PC-3 (cell line): ENCODE measurements around the gene SLC8A3. TPM values are rescaled to one million over a fixed set of nuclear protein-coding genes. Genes with fewer than 3 reads are reported as not detected.

Experiments
- ATAC-seq: fragments of 200-7000 bp; cut with Tn5 transposase; 2 replicates; pipeline ENCODE4 v1.9.1; 2020; ENCODE audit warnings: mild to moderate bottlenecking, moderate library complexity
- BruUV-seq: library from RNA; stranded (reverse); fragments of 400-500 nt; replicated peaks from 2 replicates; lab custom pipeline; 2021; lab: Mats Ljungman, UMichigan
- CTCF ChIA-PET: fragments of 300-600 bp; sonication (Branson Sonifier 250); formaldehyde crosslinking; loops from one replicate; lab custom pipeline; 2022; ENCODE audit warnings: antibody characterized with exemption; lab: Charles Lee
- POLR2A ChIA-PET: fragments of 300-600 bp; sonication (Branson Sonifier 250); formaldehyde crosslinking; loops from one replicate; lab custom pipeline; 2022; ENCODE audit warnings: antibody characterized with exemption; ENCODE audit not compliant: unreplicated experiment; lab: Charles Lee
- DNase-seq: peaks from one replicate; pipeline ENCODE4 v3.0.0-alpha.2; 2015
- H2AFZ ChIP-seq: fragments of 300-600 bp; sonication (generic); 2 replicates; pipeline ENCODE4 v1.6.0; 2016; ENCODE audit warnings: antibody characterized with exemption, low read length
- H3F3A ChIP-seq: fragments of 300-600 bp; sonication (generic); one replicate; pipeline ENCODE4 v1.6.0; 2017; ENCODE audit warnings: antibody characterized with exemption, low read length, control low read depth, mild to moderate bottlenecking; ENCODE audit not compliant: unreplicated experiment
- H3K27ac ChIP-seq: fragments of 300-600 bp; sonication (generic); 2 replicates; pipeline ENCODE4 v1.5.1; 2016; ENCODE audit warnings: mild to moderate bottlenecking, low read length
- H3K27me3 ChIP-seq: fragments of 300-600 bp; sonication (generic); 2 replicates; pipeline ENCODE4 v1.6.1; 2016; ENCODE audit warnings: low read length, mixed read lengths
- H3K36me3 ChIP-seq: fragments of 300-600 bp; sonication (generic); 2 replicates; pipeline ENCODE4 v1.6.1; 2016; ENCODE audit warnings: low read depth, mixed run types, low read length, mixed read lengths
- H3K4me1 ChIP-seq: fragments of 300-600 bp; sonication (generic); 2 replicates; pipeline ENCODE4 v1.5.1; 2016; ENCODE audit warnings: low read length; ENCODE audit not compliant: insufficient read depth
- H3K4me2 ChIP-seq: fragments of 300-600 bp; sonication (generic); 2 replicates; pipeline ENCODE4 v1.6.0; 2016; ENCODE audit warnings: low read length
- H3K4me3 ChIP-seq: fragments of 300-600 bp; sonication (generic); 2 replicates; pipeline ENCODE4 v1.5.1; 2016; ENCODE audit warnings: mild to moderate bottlenecking, low read length, mixed read lengths
- H3K79me2 ChIP-seq: fragments of 300-600 bp; sonication (generic); 2 replicates; pipeline ENCODE4 v1.6.1; 2017; ENCODE audit warnings: low read length, mixed read lengths
- H3K9ac ChIP-seq: fragments of 300-600 bp; sonication (generic); 2 replicates; pipeline ENCODE4 v1.6.0; 2016; ENCODE audit warnings: mild to moderate bottlenecking, low read length
- H3K9me2 ChIP-seq: fragments of 300-600 bp; sonication (generic); replicated peaks from 2 replicates; pipeline ENCODE4 v1.6.1; 2016; ENCODE audit warnings: mixed run types, low read length, mixed read lengths
- H3K9me3 ChIP-seq: fragments of 300-600 bp; sonication (generic); 2 replicates; pipeline ENCODE4 v1.6.1; 2016; ENCODE audit warnings: low read length, mixed read lengths
- H4K20me1 ChIP-seq: fragments of 300-600 bp; sonication (generic); 2 replicates; pipeline ENCODE4 v1.6.1; 2016; ENCODE audit warnings: low read length, mixed read lengths
- CTCF ChIP-seq: fragments of 300-600 bp; sonication (generic); conservative IDR thresholded peaks from 2 replicates; pipeline ENCODE4 v1.5.1; 2017; ENCODE audit warnings: antibody characterized with exemption, low read depth, mild to moderate bottlenecking, low read length
- EZH2 ChIP-seq: fragments of 300-600 bp; sonication (generic); IDR thresholded peaks from one replicate; pipeline ENCODE4 v1.6.1; 2017; ENCODE audit warnings: antibody characterized with exemption, mild to moderate bottlenecking, low read length; ENCODE audit not compliant: unreplicated experiment
- EZH2phosphoT487 ChIP-seq: fragments of 300-600 bp; sonication (generic); IDR thresholded peaks from 2 replicates; pipeline ENCODE4 v1.6.1; 2018; ENCODE audit warnings: mild to moderate bottlenecking, antibody characterized with exemption, low read length, borderline replicate concordance
- intact Hi-C: fragments of 100-400 bp; cut with micrococcal nuclease; formaldehyde crosslinking; loops from 2 replicates; pipeline ENCODE4 v1.9.0; 2023
- total RNA-seq: library from RNA; depleted of rRNA; stranded (reverse); fragments of >200 nt; gene quantifications from 2 replicates; pipeline ENCODE4 v1.2.3, GENCODE V29; 2014

Gene SLC8A3
- total RNA-seq, 1 experiment from 2014 or later = not detected

DNA sequence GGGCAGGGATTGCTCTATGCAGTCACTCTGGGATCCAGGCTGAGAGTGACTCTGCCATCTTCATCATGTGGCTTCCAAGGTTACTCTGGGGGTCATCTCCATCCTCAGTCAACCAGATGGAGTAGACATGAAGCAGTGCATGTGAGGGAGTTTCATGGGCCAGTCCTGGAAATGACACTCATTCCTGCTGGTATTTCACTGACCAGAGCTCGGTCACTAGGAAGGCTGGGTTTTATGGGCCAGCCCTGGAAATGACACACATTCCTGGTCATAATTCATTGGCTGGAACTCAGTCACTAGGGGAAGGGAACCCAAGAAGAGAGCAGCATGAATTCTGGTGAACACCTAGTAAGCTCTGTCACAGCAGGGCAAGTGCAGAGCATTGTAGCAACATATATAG is 164.9 kb downstream of the SLC8A3 start:
- Histone ChIP-seq H3K27me3 (peaks cover 89% of the 10 kb centered on the region), H3F3A (no peaks in the 10 kb centered on the region), H3K9me3 (no peaks in the 10 kb centered on the region), H3K36me3 (no peaks in the 10 kb centered on the region), H3K4me2 (no peak overlapping the region), H3K9me2 (no peaks in the 10 kb centered on the region), H4K20me1 (no peaks in the 10 kb centered on the region), H3K79me2 (no peaks in the 10 kb centered on the region), H3K9ac (no peak overlapping the region), H3K27ac (no peak overlapping the region), H3K4me1 (no peaks in the 10 kb centered on the region), H2AFZ (no peak overlapping the region), H3K4me3 (no peak overlapping the region)
- no TSS peak for BruUV-seq
- CTCF ChIA-PET = interaction anchor here (0.6 kb wide), 1 partner anchor 247 kb away, joined by 3 read pairs; no protein-coding TSS in a partner anchor
- DNase-seq = no peak
- TF ChIP-seq CTCF (no peak), EZH2 (no peak), EZH2phosphoT487 (no peak)
- no peak for ATAC-seq
- POLR2A ChIA-PET = no interaction called here
- intact Hi-C loops = no loop called here

GRCh38 chr14:70022771-70023445 is 165.8 kb downstream of the SLC8A3 start:
- BruUV-seq = no TSS peak

More at GRCh38 chr14:70022771-70023445, 165.8 kb downstream of the SLC8A3 start:
- CTCF ChIA-PET = no interaction called here
- ATAC-seq = no peak
- H3K27ac ChIP-seq = no peak overlapping the region
- intact Hi-C loops = no loop called here
- H3K79me2 ChIP-seq = no peaks in the 10 kb centered on the region
- H3K9ac ChIP-seq = no peak overlapping the region
- DNase-seq = no peak
- H3K4me2 ChIP-seq = no peak overlapping the region
- no peak overlapping the region for H2AFZ ChIP-seq
- TF ChIP-seq EZH2phosphoT487 = no peak
- TF ChIP-seq CTCF = no peak
- TF ChIP-seq EZH2 = no peak
- no peaks in the 10 kb centered on the region for H3F3A ChIP-seq
- no peaks in the 10 kb centered on the region for H3K36me3 ChIP-seq
- H4K20me1 ChIP-seq = no peaks in the 10 kb centered on the region
- H3K9me3 ChIP-seq = no peaks in the 10 kb centered on the region
- H3K4me3 ChIP-seq = no peak overlapping the region
- no peaks in the 10 kb centered on the region for H3K9me2 ChIP-seq
- no peaks in the 10 kb centered on the region for H3K4me1 ChIP-seq
- H3K27me3 ChIP-seq = peaks cover 89% of the 10 kb centered on the region
- POLR2A ChIA-PET = no interaction called here
